Thoracic aorta (tissue), 2 donors: Measurements from ENCODE around the gene TOMM34. TPM values are rescaled to one million over a fixed set of nuclear protein-coding genes. Genes with fewer than 3 reads are reported as not detected.

Experiments
- ATAC-seq: fragments of 150-250 bp; one replicate; pipeline ENCODE4 v1.8.0; 2017; ENCODE audit warnings: low read depth; ENCODE audit not compliant: insufficient number of reproducible peaks, low FRiP score
- DNase-seq: peaks from one replicate; pipeline ENCODE4 v3.0.0-alpha.2; 2020; ENCODE audit warnings: low spot score
- H3K27ac ChIP-seq, 2 donors: fragments of 200-600 bp; sonication (generic); 1 replicate in 1 of 2; 2 replicates in 1 of 2; pipeline ENCODE4 v1.5.1; 2016; ENCODE audit warnings: mild to moderate bottlenecking in 2 of 2, moderate library complexity in 2 of 2
- H3K27me3 ChIP-seq: fragments of 200-600 bp; sonication (generic); replicated peaks from 2 replicates; pipeline ENCODE4 v1.6.0; 2016; ENCODE audit warnings: mild to moderate bottlenecking; ENCODE audit not compliant: insufficient read depth
- H3K36me3 ChIP-seq: fragments of 200-600 bp; sonication (generic); one replicate; pipeline ENCODE4 v1.5.1; 2016
- H3K4me1 ChIP-seq, 2 donors: fragments of 200-600 bp; sonication (generic); 1 replicate in 1 of 2; 2 replicates in 1 of 2; pipeline versions ENCODE4 v1.5.1 to v1.6.0; 2016; ENCODE audit warnings: low read depth in 2 of 2, mild to moderate bottlenecking in 1 of 2; ENCODE audit not compliant: control insufficient read depth in 1 of 2
- H3K4me3 ChIP-seq: fragments of 200-600 bp; sonication (generic); 2 replicates; pipeline ENCODE4 v1.5.1; 2016; ENCODE audit warnings: mild to moderate bottlenecking
- H3K9me3 ChIP-seq: fragments of 200-600 bp; sonication (generic); 2 replicates; pipeline ENCODE4 v1.5.1; 2016
- total RNA-seq, 2 donors: library from RNA; depleted of rRNA; stranded (reverse); fragments of >200 nt; gene quantifications; one replicate each; pipeline versions ENCODE4 v1.1.0 to v1.2.3, GENCODE V29; 2016
- TF ChIP-seq, protein P1 (sequence below): fragments of 200-600 bp; sonication (generic); IDR thresholded peaks from one replicate; pipeline ENCODE4 v1.5.1; 2019; ENCODE audit warnings: antibody characterized with exemption

Gene TOMM34
- total RNA-seq, 2 donors from 2014 or later = 11.9 to 13.0 TPM

- TF ChIP-seq, protein P1, sequence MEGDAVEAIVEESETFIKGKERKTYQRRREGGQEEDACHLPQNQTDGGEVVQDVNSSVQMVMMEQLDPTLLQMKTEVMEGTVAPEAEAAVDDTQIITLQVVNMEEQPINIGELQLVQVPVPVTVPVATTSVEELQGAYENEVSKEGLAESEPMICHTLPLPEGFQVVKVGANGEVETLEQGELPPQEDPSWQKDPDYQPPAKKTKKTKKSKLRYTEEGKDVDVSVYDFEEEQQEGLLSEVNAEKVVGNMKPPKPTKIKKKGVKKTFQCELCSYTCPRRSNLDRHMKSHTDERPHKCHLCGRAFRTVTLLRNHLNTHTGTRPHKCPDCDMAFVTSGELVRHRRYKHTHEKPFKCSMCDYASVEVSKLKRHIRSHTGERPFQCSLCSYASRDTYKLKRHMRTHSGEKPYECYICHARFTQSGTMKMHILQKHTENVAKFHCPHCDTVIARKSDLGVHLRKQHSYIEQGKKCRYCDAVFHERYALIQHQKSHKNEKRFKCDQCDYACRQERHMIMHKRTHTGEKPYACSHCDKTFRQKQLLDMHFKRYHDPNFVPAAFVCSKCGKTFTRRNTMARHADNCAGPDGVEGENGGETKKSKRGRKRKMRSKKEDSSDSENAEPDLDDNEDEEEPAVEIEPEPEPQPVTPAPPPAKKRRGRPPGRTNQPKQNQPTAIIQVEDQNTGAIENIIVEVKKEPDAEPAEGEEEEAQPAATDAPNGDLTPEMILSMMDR = no peak
- no peak for ATAC-seq
These were observed 1.9 kb downstream of the TOMM34 start for GRCh38 chr20:44958276-44958675.

GRCh38 chr20:44956410-44956809 is 3.8 kb downstream of the TOMM34 start:
- Histone ChIP-seq H3K9me3 (no peaks in the 10 kb centered on the region), H3K27me3 (no peaks in the 10 kb centered on the region), H3K4me1 (peaks cover 12 to 20% of the 10 kb centered on the region in 2 donors), H3K4me3 (no peak overlapping the region), H3K27ac (no peak overlapping the region), H3K36me3 (peaks cover 22% of the 10 kb centered on the region)
- no peak for DNase-seq
- no peak for ATAC-seq
- TF ChIP-seq, protein P1 = no peak

More at GRCh38 chr20:44958276-44958675, 1.9 kb downstream of the TOMM34 start:
- Histone ChIP-seq H3K36me3 (peaks cover 15% of the 10 kb centered on the region), H3K27ac (no peak overlapping the region), H3K4me3 (no peak overlapping the region), H3K27me3 (no peaks in the 10 kb centered on the region), H3K4me1 (peaks cover 12 to 20% of the 10 kb centered on the region in 2 donors), H3K9me3 (no peaks in the 10 kb centered on the region)
- no peak for DNase-seq

DNA sequence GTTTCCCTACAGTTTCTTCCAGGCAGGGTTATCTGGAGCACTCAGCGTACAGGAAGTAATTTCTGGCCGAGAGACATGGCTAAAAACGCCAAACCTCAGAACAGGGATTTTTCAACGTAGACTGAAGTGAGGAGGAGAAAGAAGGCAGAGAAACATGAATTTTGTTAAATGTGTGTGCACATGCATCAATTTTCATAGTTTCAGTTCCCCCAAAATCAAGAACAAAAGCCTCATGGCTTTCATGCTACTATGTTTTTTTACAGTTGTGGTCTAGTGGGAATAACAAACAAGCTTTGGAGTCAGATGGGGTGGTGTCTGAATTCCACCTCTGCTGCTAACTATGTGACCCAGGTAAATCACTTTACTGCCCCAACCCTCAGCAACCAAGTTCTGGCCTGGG is 4.9 kb downstream of the TOMM34 start:
- ATAC-seq = no peak
- Histone ChIP-seq H3K36me3 (peaks cover 33% of the 10 kb centered on the region), H3K4me1 (peaks cover 7 to 14% of the 10 kb centered on the region in 2 donors)

DNA sequence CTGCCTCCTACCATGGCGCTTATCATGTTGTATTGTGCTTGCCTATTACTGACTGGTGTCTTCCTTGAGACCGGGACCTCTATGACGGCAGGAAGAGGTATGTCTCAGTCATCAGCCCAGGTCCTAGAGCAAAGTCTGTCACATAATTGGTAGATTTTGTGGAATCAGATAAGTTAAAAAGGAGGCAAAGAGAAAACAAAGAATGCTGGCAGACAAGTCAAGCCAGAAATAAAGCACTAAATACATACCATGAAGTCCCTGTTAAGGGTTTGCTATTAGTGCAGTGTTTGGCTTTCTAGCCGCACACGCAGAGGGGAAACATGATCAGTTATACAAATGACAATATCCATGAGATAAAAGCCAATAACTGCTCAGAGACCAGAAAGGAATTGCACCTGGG is 6.0 kb downstream of the TOMM34 start:
- TF ChIP-seq, protein P1 = no peak
- Histone ChIP-seq H3K27me3 (no peaks in the 10 kb centered on the region), H3K4me1 (peaks cover 6 to 11% of the 10 kb centered on the region in 2 donors), H3K27ac (no peak overlapping the region), H3K4me3 (no peak overlapping the region), H3K9me3 (no peaks in the 10 kb centered on the region), H3K36me3 (peaks cover 39% of the 10 kb centered on the region)
- ATAC-seq (no peak), DNase-seq (no peak)

More for the DNA sequence above, 4.9 kb downstream of the TOMM34 start:
- TF ChIP-seq, protein P1 = no peak
- DNase-seq = no peak
- H3K4me3 ChIP-seq = no peak overlapping the region
- no peaks in the 10 kb centered on the region for H3K27me3 ChIP-seq
- H3K9me3 ChIP-seq = no peaks in the 10 kb centered on the region
- no peak overlapping the region for H3K27ac ChIP-seq

DNA sequence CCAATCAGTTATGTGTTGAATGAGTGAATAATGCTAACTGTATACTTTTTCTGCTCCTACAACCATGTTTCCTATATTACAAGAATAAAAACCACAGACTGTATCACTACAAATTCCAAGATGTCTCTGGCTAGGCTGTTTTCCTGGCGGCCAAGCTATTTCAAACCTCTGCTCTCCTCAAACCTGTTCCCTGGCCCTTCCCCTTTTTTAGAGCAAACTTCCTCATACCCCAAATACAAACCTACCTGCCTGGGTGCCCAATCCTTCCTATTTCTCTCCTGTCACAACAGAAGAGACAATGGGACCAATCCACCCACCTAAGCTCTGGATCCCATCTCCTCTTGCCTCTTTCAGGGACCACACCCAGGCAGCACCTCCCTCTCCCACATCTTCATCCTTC is 7.5 kb downstream of the TOMM34 start:
- TF ChIP-seq, protein P1 = no peak
- ATAC-seq (no peak), DNase-seq (no peak)
- Histone ChIP-seq H3K27me3 (no peaks in the 10 kb centered on the region), H3K9me3 (no peaks in the 10 kb centered on the region), H3K36me3 (peaks cover 44% of the 10 kb centered on the region), H3K4me3 (no peak overlapping the region), H3K4me1 (no peaks in the 10 kb centered on the region), H3K27ac (no peak overlapping the region)
